Right lobe of liver (tissue), 4 donors: ENCODE results near the gene MAST2.
"Not testable (repeated sequence)": the region's sequence is repeated elsewhere in the genome, so short reads cannot be mapped to it uniquely, and the experiment has no call there.

ENCODE experiments used
- CTCF ChIP-seq, 4 donors: fragments of 200-600 bp in 3 of 4; fragments of 450-650 bp in 1 of 4; IDR thresholded peaks; one replicate each; pipeline versions ENCODE4 v1.5.1 to v1.8.0; 2016 to 2022; ENCODE audit warnings: antibody characterized with exemption in 4 of 4, mild to moderate bottlenecking in 2 of 4
- POLR2A ChIP-seq: fragments of 450-650 bp; IDR thresholded peaks from one replicate; pipeline ENCODE4 v1.6.1; 2017; ENCODE audit warnings: antibody characterized with exemption, mild to moderate bottlenecking
- donor health status: DM: no; HTN: no; CAD: no.
- donor health status: DM: no; HTN: no; CAD: no.
- donor health status: DM: no; HTN: yes; CAD: no.

GRCh38 chr1:45932205-45932604 lies 128.8 kb downstream of the MAST2 start:
- TF ChIP-seq CTCF (IDR thresholded peaks at IDR 0.05); POLR2A: not testable (repeated sequence)
